Measurements from ENCODE around the gene NKIRAS1. TPM values are rescaled to one million over a fixed set of nuclear protein-coding genes. Genes with fewer than 3 reads are reported as not detected.

Gene NKIRAS1
- total and polyA plus RNA-seq, 2 experiments from 2014 or later, result 9.2 to 9.7 TPM

DNA sequence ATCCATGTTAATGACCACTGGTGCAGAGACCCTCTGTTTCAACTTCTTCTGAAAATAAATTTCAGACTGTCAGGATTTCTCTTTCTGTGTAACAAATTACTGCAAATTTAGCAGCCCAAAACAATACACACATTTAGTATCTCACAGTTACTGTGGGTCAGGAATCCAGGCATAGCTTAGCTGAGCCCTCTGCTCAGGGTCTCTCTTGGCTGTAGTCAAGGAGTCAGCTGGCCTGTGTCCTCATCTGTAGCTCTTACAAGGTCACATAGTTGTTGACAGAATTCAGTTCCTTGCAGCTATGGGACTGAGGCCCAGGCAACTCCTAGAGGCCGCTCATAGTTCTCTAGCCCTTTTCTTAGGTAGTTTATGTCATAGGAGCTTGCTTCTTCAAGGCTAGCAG is 51.9 kb downstream of the NKIRAS1 start:
- peaks cover 98% of the 10 kb centered on the region for H3K79me2 ChIP-seq (replicated peaks; ENCODE audit: insufficient read depth)
- DNase-seq (ENCODE audit: low spot score) (no peak), ATAC-seq (no peak)
- H3K36me3 ChIP-seq (ENCODE audit: insufficient read depth), result no peaks in the 10 kb centered on the region
- peaks cover 10% of the 10 kb centered on the region; the same call in 1 of the 2 replicates for H3F3A ChIP-seq (replicated peaks; ENCODE audit: low read depth)
- TF ChIP-seq POLR2AphosphoS5 (IDR thresholded peaks at IDR 0.05; ENCODE audit: low read depth) (no peak), CREB1 (CRISPR knock-in tag; IDR thresholded peaks at IDR 0.05; ENCODE audit: low read depth) (no peak), JUNB (IDR thresholded peaks at IDR 0.05; ENCODE audit: unreplicated experiment) (no peak), REST (IDR thresholded peaks at IDR 0.05; ENCODE audit: unreplicated experiment) (no peak)
- TF ChIP-seq, protein P1, sequence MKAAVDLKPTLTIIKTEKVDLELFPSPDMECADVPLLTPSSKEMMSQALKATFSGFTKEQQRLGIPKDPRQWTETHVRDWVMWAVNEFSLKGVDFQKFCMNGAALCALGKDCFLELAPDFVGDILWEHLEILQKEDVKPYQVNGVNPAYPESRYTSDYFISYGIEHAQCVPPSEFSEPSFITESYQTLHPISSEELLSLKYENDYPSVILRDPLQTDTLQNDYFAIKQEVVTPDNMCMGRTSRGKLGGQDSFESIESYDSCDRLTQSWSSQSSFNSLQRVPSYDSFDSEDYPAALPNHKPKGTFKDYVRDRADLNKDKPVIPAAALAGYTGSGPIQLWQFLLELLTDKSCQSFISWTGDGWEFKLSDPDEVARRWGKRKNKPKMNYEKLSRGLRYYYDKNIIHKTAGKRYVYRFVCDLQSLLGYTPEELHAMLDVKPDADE (IDR thresholded peaks at IDR 0.05), result no peak
- no peak overlapping the region for H3K4me3 ChIP-seq
- Mint-ChIP-seq H3K9me3 (no peaks in the 10 kb centered on the region), H3K4me1 (peaks cover 56% of the 10 kb centered on the region), H3K36me3 (ENCODE audit: low read depth) (peaks cover 15% of the 10 kb centered on the region; the same call in 2 of the 3 replicates), H3K27me3 (ENCODE audit: insufficient read depth, low read depth, poor library complexity) (peaks cover 4% of the 10 kb centered on the region), H3K4me3 (no peak overlapping the region), H3K27ac (peak overlapping the region; percentile 57; the same call in 1 of the 2 replicates)
- H3K27me3 ChIP-seq (ENCODE audit: insufficient read depth), result no peaks in the 10 kb centered on the region
- peaks cover 30% of the 10 kb centered on the region; the same call in 1 of the 2 replicates for H4K20me1 ChIP-seq (replicated peaks; ENCODE audit: insufficient read depth)
- H3K9me2 ChIP-seq (ENCODE audit: insufficient read depth), result no peaks in the 10 kb centered on the region
- H3K4me2 ChIP-seq, result no peak overlapping the region
- H3K27ac ChIP-seq (ENCODE audit: low read depth), result peak overlapping the region; percentile 53; the same call in 1 of the 2 replicates
- no peak overlapping the region for H2AFZ ChIP-seq
- peaks cover 23% of the 10 kb centered on the region for H3K4me1 ChIP-seq (ENCODE audit: insufficient read depth)

DNA sequence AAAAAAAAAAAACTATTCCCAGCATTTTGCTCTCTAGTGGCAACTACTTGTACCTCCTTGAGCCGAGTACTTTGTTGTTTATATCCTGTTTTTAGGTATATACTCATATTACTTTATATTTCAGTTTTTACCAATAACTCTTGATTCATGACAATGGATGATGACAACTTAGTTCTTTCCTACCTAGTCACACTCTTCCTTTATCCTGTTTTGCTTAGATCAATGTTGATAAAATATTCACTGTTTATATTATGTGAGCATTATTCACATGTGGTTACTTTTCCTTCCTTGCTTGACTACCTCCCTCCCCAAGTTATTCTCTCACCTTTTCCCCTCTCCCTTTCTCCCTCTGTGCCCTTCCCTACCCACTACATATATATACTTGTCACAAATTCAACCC is 53.7 kb downstream of the NKIRAS1 start:
- ATAC-seq (no peak), DNase-seq (ENCODE audit: low spot score) (no peak)
- Mint-ChIP-seq H3K27me3 (ENCODE audit: insufficient read depth, low read depth, poor library complexity) (peaks cover 4% of the 10 kb centered on the region), H3K27ac (no peak overlapping the region), H3K4me3 (no peak overlapping the region), H3K9me3 (no peaks in the 10 kb centered on the region), H3K4me1 (peaks cover 66% of the 10 kb centered on the region), H3K36me3 (ENCODE audit: low read depth) (peaks cover 11% of the 10 kb centered on the region; the same call in 1 of the 3 replicates)
- H3K4me2 ChIP-seq, result no peak overlapping the region
- no peak overlapping the region for H2AFZ ChIP-seq
- peaks cover 98% of the 10 kb centered on the region for H3K79me2 ChIP-seq (replicated peaks; ENCODE audit: insufficient read depth)
- no peaks in the 10 kb centered on the region for H3K36me3 ChIP-seq (ENCODE audit: insufficient read depth)
- no peak overlapping the region for H3K4me3 ChIP-seq
- no peaks in the 10 kb centered on the region for H3K9me2 ChIP-seq (ENCODE audit: insufficient read depth)
- H3K27ac ChIP-seq (ENCODE audit: low read depth), result no peak overlapping the region
- H3K4me1 ChIP-seq (ENCODE audit: insufficient read depth), result peaks cover 38% of the 10 kb centered on the region
- peaks cover 10% of the 10 kb centered on the region; the same call in 1 of the 2 replicates for H3F3A ChIP-seq (replicated peaks; ENCODE audit: low read depth)
- H3K27me3 ChIP-seq (ENCODE audit: insufficient read depth), result no peaks in the 10 kb centered on the region
- H4K20me1 ChIP-seq (replicated peaks; ENCODE audit: insufficient read depth), result peaks cover 34% of the 10 kb centered on the region
- TF ChIP-seq ZNF331 (CRISPR knock-in tag; IDR thresholded peaks at IDR 0.05; ENCODE audit: low read depth), result no peak
- no peak for TF ChIP-seq NANOG (IDR thresholded peaks at IDR 0.05; ENCODE audit: borderline replicate concordance)
- TF ChIP-seq POLR2AphosphoS5 (IDR thresholded peaks at IDR 0.05; ENCODE audit: low read depth), result no peak
- no peak for TF ChIP-seq ZNF462 (CRISPR knock-in tag; IDR thresholded peaks at IDR 0.05)
- TF ChIP-seq, protein P1 (IDR thresholded peaks at IDR 0.05), result no peak
- no peak for TF ChIP-seq JUNB (IDR thresholded peaks at IDR 0.05; ENCODE audit: unreplicated experiment)

Data from GM23338 (cell line).